ENCODE measurements around the gene ZBED2.

ZBED2 gene

DNA sequence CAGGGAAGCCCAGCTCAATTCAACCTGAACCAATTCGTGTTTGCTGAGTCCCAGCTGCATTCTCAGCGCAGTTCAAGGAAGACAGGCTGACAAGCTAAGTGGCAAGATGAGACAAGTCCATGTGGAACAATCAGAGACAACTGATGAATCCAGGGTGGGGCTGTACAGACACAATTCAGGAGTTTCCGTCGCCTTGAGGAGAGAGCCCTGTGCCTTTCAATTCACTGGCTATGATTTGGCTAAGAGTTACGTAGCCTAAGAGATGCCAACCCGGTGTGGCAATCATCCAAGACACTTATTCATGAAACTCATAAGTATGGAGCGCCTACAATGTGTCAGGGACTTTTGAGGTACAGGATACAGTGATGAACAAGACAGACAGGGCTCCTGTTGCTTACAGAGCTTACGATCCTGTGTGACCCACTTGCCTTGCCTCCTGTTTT is 15.5 kb upstream of the ZBED2 start:
- TF ChIP-seq, protein P1, sequence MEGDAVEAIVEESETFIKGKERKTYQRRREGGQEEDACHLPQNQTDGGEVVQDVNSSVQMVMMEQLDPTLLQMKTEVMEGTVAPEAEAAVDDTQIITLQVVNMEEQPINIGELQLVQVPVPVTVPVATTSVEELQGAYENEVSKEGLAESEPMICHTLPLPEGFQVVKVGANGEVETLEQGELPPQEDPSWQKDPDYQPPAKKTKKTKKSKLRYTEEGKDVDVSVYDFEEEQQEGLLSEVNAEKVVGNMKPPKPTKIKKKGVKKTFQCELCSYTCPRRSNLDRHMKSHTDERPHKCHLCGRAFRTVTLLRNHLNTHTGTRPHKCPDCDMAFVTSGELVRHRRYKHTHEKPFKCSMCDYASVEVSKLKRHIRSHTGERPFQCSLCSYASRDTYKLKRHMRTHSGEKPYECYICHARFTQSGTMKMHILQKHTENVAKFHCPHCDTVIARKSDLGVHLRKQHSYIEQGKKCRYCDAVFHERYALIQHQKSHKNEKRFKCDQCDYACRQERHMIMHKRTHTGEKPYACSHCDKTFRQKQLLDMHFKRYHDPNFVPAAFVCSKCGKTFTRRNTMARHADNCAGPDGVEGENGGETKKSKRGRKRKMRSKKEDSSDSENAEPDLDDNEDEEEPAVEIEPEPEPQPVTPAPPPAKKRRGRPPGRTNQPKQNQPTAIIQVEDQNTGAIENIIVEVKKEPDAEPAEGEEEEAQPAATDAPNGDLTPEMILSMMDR (IDR thresholded peaks at IDR 0.05; ENCODE audit: low read depth, low read length), result no peak
- DNase-seq (ENCODE audit: extremely low read depth, low read depth), result no peak

DNA sequence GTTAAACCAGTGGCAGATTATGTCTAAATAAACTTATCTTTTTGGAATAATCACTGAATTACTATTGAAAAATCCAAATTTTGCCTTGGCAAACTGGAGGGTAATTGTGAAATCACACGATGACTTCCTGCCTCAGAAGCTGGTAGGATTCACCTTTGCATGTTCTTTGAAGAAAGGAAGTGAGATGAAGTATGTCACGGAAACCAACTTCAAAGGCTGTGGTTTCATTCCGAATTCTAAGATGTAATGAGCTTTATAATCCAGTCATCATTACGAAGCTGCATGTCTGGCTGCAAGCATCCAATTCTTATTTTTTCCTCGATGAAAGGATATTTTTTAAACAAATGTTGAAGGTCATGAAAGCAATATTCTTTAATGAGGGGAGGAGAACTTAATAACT is 15.0 kb upstream of the ZBED2 start:
- DNase-seq (ENCODE audit: extremely low read depth, low read depth), result no peak
- TF ChIP-seq, protein P1 (IDR thresholded peaks at IDR 0.05; ENCODE audit: low read depth, low read length), result no peak

DNA sequence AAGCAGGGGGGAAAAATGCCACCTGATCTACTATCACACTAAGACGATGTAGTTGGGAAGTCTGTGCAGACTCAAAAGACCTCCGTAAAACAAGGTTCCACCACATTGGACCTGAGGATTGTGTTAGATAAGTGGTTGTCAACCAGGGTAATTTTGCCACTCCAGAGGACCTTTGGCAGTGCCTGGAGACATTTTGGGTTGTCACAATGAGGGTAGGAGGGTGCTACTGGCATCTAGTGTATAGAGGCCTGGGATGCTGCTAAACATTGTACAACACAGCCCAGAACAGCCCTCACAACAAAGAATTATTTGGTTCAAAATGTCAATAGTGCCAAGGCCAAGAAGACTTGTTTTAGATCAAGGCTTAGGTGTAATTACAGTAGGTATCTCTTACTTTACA is 14.6 kb upstream of the ZBED2 start:
- DNase-seq (ENCODE audit: extremely low read depth, low read depth), result no peak

DNA sequence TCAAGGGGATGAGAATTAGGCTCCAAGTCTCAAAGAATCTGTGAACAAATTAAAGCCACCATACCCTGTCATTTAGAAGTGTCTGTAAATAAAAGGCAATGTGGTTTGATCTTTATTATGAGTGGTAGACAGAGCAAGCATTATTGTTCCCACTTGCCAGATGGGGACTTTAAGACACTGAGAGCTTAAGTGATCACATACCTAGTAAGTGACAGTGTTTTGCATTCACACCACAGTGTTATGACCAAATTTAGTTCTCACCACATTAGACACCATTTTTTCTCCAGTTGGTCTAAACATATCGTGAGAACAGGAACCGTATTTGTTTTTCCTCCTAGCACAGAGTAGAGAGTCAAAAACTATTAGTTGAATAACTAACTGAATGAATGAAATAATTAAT is 13.2 kb upstream of the ZBED2 start:
- DNase-seq (ENCODE audit: extremely low read depth, low read depth), result no peak
- TF ChIP-seq, protein P1 (IDR thresholded peaks at IDR 0.05; ENCODE audit: low read depth, low read length), result no peak

More for the DNA sequence above, 14.6 kb upstream of the ZBED2 start:
- TF ChIP-seq, protein P1 (IDR thresholded peaks at IDR 0.05; ENCODE audit: low read depth, low read length), result no peak

DNA sequence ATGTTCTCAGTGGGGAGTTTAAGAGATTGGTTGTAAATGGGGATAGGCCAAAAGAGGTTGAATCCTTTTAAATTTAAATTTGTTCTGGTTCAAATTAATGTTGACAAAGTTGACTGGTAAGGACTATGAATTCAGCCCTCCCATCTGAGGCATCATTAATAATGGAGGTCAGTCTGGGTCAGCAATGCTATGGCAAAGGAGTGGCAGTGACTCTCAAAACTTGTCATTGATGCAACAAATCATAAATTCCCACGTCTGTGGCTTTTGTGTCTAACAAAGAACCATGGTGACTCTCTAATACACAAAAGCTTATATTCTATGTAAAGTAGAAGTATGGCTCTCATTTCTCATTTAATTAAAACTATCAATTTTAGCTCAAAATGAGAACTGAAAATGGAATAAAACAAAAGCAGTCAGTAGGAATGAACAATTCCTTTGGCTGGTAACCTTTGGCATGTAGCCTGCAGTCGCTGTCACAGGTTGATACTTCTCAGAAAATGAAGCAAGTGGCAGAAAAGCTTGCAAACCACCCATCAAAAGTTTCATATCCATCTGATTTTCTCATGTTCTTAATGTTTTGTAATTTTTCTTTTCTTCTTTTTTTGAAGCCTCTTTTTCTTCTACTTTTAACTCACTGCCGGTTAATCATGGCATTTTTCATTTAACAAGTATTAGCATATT is 12.2 kb upstream of the ZBED2 start:
- TF ChIP-seq, protein P1 (IDR thresholded peaks at IDR 0.05; ENCODE audit: low read depth, low read length), result no peak
- no peak for DNase-seq (ENCODE audit: extremely low read depth, low read depth)

DNA sequence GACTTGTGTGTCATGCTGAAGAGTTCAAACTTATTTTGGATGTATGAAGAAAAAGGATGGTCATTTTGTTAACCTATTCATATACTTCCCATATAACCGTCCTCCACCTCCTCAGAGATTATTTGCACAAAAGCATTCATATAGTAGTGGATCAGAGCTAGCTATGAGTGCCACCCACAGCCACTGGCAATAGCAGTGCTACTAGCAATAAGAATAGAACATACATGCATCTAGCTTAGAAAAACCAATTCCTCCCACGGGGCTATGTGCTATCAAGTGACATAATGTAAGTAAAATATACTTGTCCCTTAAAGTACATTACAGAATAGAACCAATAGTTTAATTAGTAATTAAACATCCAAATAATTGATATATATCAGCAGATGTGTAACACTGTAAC is 10.3 kb upstream of the ZBED2 start:
- DNase-seq (ENCODE audit: extremely low read depth, low read depth), result no peak
- TF ChIP-seq, protein P1 (IDR thresholded peaks at IDR 0.05; ENCODE audit: low read depth, low read length), result no peak

DNA sequence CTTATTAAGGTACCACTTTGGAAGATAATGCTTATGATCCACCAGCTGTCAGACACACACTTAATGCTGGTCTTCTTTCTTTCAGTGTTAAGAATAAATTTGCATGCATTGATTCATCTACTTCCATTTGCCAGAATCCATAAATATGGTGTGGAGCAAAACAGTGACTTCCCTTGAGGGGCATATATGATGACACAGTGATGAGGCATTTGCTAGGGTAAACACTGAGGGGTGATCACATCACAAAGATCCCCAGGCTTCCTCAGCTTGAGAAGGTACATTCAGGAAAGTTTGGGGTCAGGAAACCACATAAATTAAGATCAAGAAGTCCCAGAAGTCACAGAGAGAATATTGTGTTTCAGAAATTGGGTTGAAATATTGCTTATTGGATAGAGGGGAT is 9.9 kb upstream of the ZBED2 start:
- TF ChIP-seq, protein P1 (IDR thresholded peaks at IDR 0.05; ENCODE audit: low read depth, low read length), result no peak
- no peak for DNase-seq (ENCODE audit: extremely low read depth, low read depth)
